Activated naive CD8-positive, alpha-beta T cell treated with anti-CD3 and anti-CD28 coated beads for 36 hours (primary cell): Measurements from ENCODE around the gene SEMA6B. TPM values are rescaled to one million over a fixed set of nuclear protein-coding genes. Genes with fewer than 3 reads are reported as not detected.

ENCODE experiments used
- DNase-seq: peaks from one replicate; pipeline ENCODE4 v3.0.0; 2021
- H3K27ac Mint-ChIP-seq: one replicate; pipeline ENCODE4 v1.8.0; 2022; ENCODE audit warnings: mild to moderate bottlenecking, moderate library complexity, mixed read lengths
- H3K27me3 Mint-ChIP-seq: one replicate; pipeline ENCODE4 v1.8.0; 2022; ENCODE audit warnings: mild to moderate bottlenecking, mixed read lengths
- H3K36me3 Mint-ChIP-seq: one replicate; pipeline ENCODE4 v1.8.0; 2021; ENCODE audit warnings: mild to moderate bottlenecking, mixed read lengths
- H3K4me1 Mint-ChIP-seq: one replicate; pipeline ENCODE4 v1.8.0; 2021; ENCODE audit warnings: mixed read lengths
- H3K4me3 Mint-ChIP-seq: one replicate; pipeline ENCODE4 v1.8.0; 2022; ENCODE audit warnings: mild to moderate bottlenecking, moderate library complexity, mixed read lengths
- H3K9me3 Mint-ChIP-seq: one replicate; pipeline ENCODE4 v1.8.0; 2022; ENCODE audit warnings: mixed read lengths
- total RNA-seq, 2 experiments: library from RNA; stranded (reverse); gene quantifications; one replicate each; pipeline ENCODE4 v1.2.3, GENCODE V29; 2021

Gene SEMA6B
- total RNA-seq, 2 experiments from 2014 or later, result not detected

DNA sequence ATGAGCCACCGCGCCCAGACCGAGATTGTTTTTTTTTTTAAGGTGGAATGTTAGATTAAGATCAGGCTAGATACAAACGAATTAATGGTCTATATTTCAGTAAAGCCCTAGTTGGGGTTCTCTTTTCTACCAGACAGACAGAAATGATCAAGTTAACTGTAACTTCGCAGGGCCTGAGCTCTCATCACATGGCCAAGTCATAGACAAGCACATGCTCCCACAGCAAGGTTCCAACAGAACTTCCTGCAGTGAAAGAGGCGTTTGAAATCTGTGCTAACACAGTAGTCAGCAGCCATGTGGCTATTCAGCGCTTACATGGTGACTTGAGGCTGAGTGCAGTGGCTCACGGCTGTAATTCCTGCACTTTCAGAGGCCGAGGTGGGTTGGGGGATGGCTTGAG, 34.7 kb upstream of the SEMA6B start:
- Mint-ChIP-seq H3K36me3 (no peaks in the 10 kb centered on the region), H3K27me3 (peaks cover 77% of the 10 kb centered on the region), H3K4me1 (peaks cover 3% of the 10 kb centered on the region), H3K27ac (no peak overlapping the region), H3K4me3 (no peak overlapping the region), H3K9me3 (no peaks in the 10 kb centered on the region)
- no peak for DNase-seq

DNA sequence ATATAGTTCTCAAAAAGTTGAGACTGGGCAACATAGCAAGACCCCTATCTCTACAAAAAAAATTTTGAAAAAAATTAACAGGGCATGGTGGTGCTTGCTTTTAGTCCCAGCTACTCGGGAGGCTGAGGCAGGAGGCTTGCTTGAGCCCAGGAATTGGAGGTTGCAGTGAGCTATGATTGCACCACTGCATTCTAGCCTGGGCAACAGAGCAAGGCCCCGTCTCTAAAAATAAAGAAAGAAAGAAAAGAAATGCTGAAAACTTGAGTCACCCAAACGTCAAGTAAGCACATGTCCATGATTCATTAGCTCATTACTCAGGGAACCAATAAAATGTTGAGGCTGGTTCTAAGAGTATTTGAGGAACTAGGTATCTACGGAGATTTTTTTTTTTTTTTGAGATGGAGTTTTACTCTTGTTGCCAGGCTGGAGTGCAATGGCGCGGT, 33.9 kb upstream of the SEMA6B start:
- Mint-ChIP-seq H3K9me3 (no peaks in the 10 kb centered on the region), H3K27ac (no peak overlapping the region), H3K36me3 (no peaks in the 10 kb centered on the region), H3K4me1 (peaks cover 3% of the 10 kb centered on the region), H3K4me3 (no peak overlapping the region), H3K27me3 (peaks cover 72% of the 10 kb centered on the region)
- no peak for DNase-seq

DNA sequence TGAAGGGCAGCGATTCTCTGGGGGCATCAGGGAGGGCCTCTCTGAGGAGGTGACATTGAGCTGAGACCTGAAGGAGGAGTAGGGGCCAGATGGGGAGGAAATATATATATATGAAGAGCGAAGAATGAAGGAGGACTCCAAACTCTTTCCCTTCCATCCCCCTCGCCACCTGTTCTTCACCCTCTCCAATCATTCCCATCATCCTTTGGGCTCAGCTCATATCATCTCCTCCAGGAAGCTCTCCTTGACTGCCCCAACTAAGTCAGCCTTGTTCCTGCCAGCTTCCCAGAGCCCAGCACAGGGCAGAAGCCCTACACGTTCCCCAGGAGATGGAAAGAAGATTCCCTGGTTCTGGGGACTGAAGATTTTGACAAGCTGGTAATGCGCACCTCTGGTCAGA, 33.0 kb upstream of the SEMA6B start:
- Mint-ChIP-seq H3K36me3 (no peaks in the 10 kb centered on the region), H3K27ac (no peak overlapping the region), H3K4me1 (peaks cover 3% of the 10 kb centered on the region), H3K27me3 (peaks cover 70% of the 10 kb centered on the region), H3K4me3 (no peak overlapping the region), H3K9me3 (no peaks in the 10 kb centered on the region)
- no peak for DNase-seq

DNA sequence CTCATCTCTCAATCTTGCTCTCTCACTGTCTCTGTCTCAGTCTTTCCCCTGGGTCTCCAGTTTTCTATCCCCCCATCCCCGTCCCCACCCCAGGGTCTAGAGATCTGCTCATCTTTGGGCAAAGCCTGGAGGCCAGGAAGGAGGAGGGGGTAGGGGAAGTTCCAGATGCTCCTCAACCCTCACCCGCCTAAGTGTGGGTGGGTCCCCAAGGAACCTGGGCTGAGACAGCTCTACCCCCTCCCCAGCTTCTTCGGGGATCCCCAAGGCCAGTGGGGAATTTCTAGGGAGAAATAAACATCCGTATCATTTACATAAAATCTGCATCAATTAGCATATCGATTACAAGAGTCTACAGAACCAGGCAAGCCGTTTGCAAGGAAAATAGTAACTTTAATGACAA, 31.8 kb upstream of the SEMA6B start:
- no peaks in the 10 kb centered on the region for H3K4me1 Mint-ChIP-seq
- H3K27me3 Mint-ChIP-seq, result peaks cover 59% of the 10 kb centered on the region
- no peak for DNase-seq
- no peaks in the 10 kb centered on the region for H3K9me3 Mint-ChIP-seq
- no peak overlapping the region for H3K4me3 Mint-ChIP-seq
- H3K36me3 Mint-ChIP-seq, result no peaks in the 10 kb centered on the region
- H3K27ac Mint-ChIP-seq, result no peak overlapping the region

DNA sequence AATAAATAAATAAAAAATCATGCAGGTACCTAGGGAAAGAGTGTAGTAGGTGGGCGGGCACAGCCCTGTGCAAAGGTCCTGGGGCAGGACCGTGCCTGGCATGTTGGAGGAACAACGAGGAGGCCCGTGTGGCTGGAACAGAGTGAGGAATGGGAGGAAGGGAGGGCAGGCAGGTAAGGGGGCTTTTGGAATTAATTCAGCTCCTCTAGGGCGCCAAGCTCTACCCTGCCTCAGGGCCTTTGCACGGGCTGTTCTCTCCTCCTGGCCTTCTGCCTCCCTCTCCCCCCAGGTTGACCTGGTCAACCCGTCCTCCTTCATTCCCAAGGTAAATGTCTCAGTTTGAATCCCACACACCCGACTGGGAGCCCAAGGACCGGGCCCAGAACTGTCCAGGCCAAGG, 31.1 kb upstream of the SEMA6B start:
- Mint-ChIP-seq H3K27me3 (peaks cover 59% of the 10 kb centered on the region), H3K4me3 (no peak overlapping the region), H3K4me1 (no peaks in the 10 kb centered on the region), H3K36me3 (no peaks in the 10 kb centered on the region), H3K27ac (no peak overlapping the region), H3K9me3 (no peaks in the 10 kb centered on the region)
- no peak for DNase-seq

DNA sequence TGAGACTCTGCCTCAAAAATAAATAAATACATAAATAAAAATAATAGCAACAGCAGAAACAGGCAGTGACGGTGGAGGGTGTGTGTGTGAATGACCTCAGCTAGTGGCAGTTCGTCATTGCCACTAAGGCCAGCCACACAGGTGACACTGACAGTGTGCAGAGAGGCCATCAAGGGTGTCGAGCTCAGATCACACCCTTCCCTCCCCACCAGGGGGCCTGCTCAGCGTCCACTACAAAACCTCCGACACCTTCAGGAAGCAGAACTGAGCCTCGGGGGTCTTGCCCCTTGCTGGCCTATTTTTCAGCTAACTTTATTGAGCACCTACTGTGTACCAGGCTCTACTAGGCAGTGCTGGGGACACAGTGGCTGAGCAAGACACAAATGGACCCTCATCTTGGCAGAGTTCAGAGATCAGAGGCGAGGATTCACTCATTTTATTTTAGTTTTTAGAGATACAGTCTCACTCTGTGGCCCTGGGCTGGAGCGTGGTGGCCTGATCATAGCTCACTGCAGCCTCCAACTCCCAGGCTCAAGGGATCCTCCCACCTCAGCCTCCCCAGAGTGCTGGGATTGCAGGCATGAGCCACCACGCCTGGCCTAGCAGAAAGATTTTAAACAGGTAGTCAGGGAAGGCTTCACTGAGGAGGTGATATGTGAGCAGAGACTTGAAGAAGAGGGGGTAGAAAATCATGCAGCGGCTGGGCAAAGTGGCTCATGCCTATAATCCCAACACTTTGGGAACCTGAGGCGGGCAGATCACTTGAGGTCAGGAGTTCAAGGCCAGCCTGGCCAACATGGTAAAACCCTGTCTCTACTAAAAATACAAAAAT, 30.3 kb upstream of the SEMA6B start:
- peak; percentile 37 for DNase-seq
- H3K9me3 Mint-ChIP-seq, result no peaks in the 10 kb centered on the region
- peaks cover 59% of the 10 kb centered on the region for H3K27me3 Mint-ChIP-seq
- no peaks in the 10 kb centered on the region for H3K36me3 Mint-ChIP-seq
- no peak overlapping the region for H3K27ac Mint-ChIP-seq
- H3K4me1 Mint-ChIP-seq, result no peaks in the 10 kb centered on the region
- no peak overlapping the region for H3K4me3 Mint-ChIP-seq

DNA sequence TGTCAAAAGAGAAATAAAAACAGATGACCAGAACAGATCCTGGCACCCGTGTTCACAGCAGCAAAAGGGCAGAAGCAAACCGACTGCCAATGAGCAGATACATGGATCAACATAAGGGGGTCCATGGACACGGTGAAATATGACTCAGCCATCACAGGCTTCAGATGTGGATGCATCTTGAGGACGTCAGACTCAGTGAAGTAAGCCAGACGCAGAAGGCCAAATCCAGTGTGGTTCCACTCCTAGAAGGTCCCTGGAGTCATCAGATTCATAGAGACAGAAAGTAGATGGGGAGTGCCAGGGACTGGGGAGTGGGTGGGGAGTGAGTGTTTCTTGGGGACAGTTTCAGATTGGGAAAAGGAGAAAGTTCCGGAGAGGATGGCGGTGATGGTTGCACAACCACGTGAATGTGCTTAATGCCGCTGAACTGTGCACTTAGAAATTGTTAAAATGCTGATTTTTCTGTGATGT, 28.8 kb upstream of the SEMA6B start:
- Mint-ChIP-seq H3K4me1 (no peaks in the 10 kb centered on the region), H3K27ac (no peak overlapping the region), H3K36me3 (no peaks in the 10 kb centered on the region), H3K27me3 (peaks cover 54% of the 10 kb centered on the region), H3K4me3 (no peak overlapping the region), H3K9me3 (no peaks in the 10 kb centered on the region)
- no peak for DNase-seq

DNA sequence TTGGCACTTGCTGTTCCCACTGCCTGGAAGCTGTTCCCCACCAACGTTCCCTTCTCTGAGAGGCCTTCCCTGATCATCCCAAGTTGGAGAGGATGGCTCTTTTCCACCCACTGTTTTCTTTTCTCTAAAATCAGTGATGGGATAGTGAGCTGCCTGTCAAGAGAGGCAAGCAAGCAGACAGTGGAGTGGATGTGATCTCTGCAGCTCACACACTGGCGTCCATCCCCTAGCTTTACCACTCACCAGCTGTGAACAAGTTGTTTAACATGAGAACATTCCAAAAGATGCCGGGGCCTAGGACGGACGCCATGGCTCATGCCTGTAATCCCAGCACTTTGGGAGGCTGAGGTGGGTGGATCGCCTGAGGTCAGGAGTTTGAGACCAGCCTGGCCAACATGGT, 28.0 kb upstream of the SEMA6B start:
- no peaks in the 10 kb centered on the region for H3K4me1 Mint-ChIP-seq
- H3K9me3 Mint-ChIP-seq, result no peaks in the 10 kb centered on the region
- H3K27ac Mint-ChIP-seq, result no peak overlapping the region
- H3K4me3 Mint-ChIP-seq, result no peak overlapping the region
- H3K27me3 Mint-ChIP-seq, result peaks cover 53% of the 10 kb centered on the region
- no peaks in the 10 kb centered on the region for H3K36me3 Mint-ChIP-seq
- no peak for DNase-seq

DNA sequence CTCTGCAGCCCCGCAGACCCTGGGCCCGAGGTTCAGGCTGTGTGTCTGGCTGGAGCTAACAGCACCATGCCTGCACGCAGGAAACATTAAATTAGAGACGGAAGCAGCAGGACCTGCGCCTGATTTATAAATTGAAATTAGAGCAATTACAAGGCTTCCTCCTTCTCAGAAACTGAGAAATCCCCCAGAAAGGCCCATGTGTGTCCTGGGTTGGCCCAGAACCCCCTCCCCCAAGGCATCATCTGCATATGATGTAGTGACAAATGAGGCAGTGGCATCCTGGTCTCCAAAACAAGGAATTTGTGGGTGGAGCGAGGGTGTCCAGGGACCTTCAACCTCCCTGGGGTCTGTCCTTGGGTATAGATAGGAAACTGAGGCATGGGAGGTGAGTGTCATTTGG, 27.2 kb upstream of the SEMA6B start:
- Mint-ChIP-seq H3K4me1 (no peaks in the 10 kb centered on the region), H3K9me3 (no peaks in the 10 kb centered on the region), H3K27me3 (peaks cover 58% of the 10 kb centered on the region), H3K36me3 (no peaks in the 10 kb centered on the region), H3K27ac (no peak overlapping the region), H3K4me3 (no peak overlapping the region)
- no peak for DNase-seq

DNA sequence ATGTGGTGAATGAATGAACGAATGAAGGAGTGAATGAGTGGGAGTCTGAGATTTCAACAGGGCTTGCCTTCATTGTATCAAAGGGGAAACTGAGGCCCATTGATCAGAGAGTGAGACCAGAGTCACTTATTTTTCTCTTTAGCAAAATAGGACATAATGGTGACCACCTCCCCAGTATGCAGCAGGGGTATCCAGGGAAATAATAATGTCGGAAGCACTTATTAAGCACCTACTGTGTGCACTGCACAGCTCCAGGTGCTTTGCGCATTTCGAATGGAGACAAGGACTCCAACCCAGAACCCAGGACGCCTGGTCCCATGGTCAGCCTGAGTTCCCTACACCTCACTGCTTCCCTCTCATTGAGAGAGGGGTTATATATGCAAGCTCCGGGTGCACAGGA, 26.8 kb upstream of the SEMA6B start:
- H3K36me3 Mint-ChIP-seq, result no peaks in the 10 kb centered on the region
- H3K4me3 Mint-ChIP-seq, result no peak overlapping the region
- H3K27ac Mint-ChIP-seq, result no peak overlapping the region
- no peak for DNase-seq
- peaks cover 55% of the 10 kb centered on the region for H3K27me3 Mint-ChIP-seq
- H3K4me1 Mint-ChIP-seq, result no peaks in the 10 kb centered on the region
- no peaks in the 10 kb centered on the region for H3K9me3 Mint-ChIP-seq

DNA sequence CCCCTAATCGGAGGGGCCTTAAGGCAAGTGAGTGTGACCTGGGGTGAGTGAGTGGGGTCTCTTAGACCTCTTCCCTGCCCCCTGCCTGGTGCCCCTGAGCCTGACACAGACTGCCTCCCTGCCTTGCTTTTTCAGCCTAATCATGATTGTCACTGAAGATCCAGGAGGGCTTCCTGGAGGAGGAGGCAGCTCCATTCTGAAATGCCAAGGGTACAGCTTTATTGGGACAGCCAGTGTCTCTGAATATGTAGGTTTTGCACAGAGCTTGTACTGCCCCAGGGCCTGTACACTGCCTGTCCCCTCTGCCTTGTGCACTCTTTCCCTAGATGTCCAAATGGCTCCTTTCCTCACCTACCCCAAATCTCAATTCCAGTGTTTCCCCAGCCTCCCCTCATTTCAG, 26.1 kb upstream of the SEMA6B start:
- no peaks in the 10 kb centered on the region for H3K36me3 Mint-ChIP-seq
- no peak overlapping the region for H3K4me3 Mint-ChIP-seq
- H3K4me1 Mint-ChIP-seq, result no peaks in the 10 kb centered on the region
- H3K9me3 Mint-ChIP-seq, result no peaks in the 10 kb centered on the region
- no peak overlapping the region for H3K27ac Mint-ChIP-seq
- peaks cover 52% of the 10 kb centered on the region for H3K27me3 Mint-ChIP-seq
- no peak for DNase-seq

DNA sequence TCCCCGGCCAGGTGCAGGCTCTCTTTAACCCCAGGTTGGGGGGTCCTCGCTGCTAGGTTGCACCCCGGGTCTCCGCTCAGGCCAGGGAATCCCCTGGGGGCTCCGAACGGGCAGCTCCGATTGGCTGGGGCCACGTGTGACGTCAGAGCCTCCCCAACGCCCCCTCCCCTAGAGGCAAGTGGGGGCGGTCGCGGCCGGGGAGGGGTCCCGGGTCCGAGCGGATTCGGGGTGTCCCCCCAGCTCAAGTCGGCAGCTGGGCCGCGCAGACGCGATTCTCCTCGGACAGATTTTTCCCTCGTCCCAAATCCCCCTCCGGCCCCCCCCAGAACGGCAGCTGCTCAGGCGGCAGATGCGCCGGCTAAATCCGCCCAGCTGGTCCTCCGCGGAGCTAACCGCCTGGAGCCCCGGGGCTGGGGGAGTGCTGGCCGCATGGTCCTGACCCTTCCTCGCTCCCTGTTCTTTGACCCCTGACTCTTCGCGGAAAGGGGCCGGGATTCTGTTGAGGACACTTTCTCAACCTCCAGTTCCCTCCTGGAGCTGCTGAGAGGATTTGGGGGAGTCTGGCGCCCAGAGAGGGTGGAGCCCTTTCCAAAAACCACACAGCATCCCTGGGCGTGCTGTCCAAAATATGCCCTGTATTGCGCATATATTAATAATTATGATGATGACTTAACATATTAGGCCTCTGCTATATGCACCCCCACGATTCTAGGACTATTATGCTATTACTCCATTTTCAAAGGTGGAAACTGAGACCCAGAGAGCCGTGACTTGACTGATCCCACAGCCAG, 25.4 kb upstream of the SEMA6B start:
- Mint-ChIP-seq H3K36me3 (no peaks in the 10 kb centered on the region), H3K9me3 (no peaks in the 10 kb centered on the region), H3K4me3 (no peak overlapping the region), H3K4me1 (no peaks in the 10 kb centered on the region), H3K27ac (no peak overlapping the region), H3K27me3 (peaks cover 52% of the 10 kb centered on the region)
- DNase-seq, result no peak

DNA sequence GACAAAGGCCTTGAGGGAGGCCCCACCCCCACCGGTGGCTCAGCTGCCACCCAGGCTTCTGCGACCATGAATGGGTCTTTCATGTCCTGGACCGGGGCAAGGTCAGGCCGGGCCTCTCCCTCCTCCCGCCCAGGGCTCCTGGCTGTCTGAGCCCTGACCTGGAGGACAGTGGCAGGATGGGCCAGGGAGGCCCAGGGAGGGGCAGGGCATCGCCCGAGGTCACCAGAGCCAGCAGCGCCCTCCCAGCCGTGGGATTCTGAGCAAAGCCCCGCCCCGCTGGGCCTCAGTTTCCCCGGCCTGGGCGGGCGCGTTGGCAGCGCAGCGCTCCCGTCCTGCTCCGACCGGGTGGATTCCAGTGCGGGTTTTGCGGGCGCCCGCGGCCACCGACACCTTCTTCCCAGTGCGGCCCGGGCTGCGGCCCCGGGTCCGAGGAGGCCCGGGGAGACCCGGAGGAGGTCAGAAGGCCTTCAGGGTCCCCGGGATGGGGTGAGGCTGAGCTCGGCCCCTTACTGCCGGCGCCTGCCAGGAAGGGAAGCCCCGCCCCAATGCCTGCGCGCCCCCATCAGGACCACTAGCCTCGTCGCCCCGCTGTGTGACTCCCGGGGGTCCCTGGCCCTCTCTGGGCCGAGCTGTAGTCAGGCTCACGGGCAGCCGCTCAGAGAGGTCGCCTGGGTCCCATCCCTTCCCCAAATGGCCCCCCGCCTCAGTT, 24.6 kb upstream of the SEMA6B start:
- Mint-ChIP-seq H3K9me3 (no peaks in the 10 kb centered on the region), H3K4me3 (no peak overlapping the region), H3K36me3 (no peaks in the 10 kb centered on the region), H3K27me3 (peaks cover 56% of the 10 kb centered on the region), H3K27ac (no peak overlapping the region), H3K4me1 (no peaks in the 10 kb centered on the region)
- peak; percentile 45 for DNase-seq

DNA sequence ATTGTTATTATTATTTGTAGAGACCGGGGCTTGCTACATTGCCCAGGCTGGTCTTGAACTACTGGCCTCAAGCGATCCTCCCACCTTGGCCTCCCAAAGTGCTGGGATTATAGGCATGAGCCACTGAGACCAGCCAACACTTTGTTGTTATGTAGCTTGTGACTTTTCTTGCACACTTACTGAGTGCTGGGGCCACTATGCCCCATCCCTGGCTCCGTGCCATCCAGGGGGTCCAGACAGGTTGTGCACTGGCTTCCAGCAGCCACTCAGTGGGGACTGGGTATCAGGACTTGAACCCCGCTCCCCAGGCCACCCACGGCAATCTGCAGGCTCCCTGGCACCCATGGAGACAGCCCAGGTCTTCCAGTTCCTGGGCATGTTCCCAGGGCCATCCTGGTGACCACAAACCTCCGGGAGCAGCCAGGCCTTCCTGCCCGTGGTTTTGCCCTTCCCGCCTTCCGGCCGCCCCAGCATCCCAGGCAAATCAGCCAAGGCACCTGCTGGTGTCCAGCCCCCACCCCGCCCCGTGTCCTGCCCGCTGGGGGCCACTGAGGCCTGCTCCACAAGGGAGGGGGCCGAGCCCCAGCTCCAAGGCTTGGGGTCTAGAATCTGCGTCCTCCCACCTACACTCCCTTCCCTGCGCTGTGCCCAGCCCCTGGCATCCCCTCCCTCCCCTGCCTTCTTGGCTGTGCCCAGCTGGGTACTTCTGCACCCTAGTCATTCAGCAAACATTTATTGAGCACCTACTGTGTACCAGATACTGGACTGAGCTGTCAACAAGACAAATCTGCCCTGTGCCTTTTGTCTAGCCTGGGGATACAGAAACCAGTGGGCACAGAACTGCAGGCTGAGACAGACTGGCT, 23.7 kb upstream of the SEMA6B start:
- H3K36me3 Mint-ChIP-seq, result no peaks in the 10 kb centered on the region
- H3K9me3 Mint-ChIP-seq, result no peaks in the 10 kb centered on the region
- no peak for DNase-seq
- peaks cover 63% of the 10 kb centered on the region for H3K27me3 Mint-ChIP-seq
- no peaks in the 10 kb centered on the region for H3K4me1 Mint-ChIP-seq
- no peak overlapping the region for H3K27ac Mint-ChIP-seq
- no peak overlapping the region for H3K4me3 Mint-ChIP-seq
